OCI-LY3 (cell line): ENCODE data around the gene MTHFR.

Source experiments
- EZH2phosphoT487 ChIP-seq: fragments of 200-600 bp; shearing (Covaris generic); IDR thresholded peaks from 2 replicates; pipeline ENCODE4 v1.6.1; 2018; ENCODE audit warnings: antibody characterized with exemption, mixed run types, low read depth
- TF ChIP-seq, protein P1 (sequence below): fragments of 200-600, 300-600 bp; sonication (generic); IDR thresholded peaks from 2 replicates; pipeline ENCODE4 v1.5.1; 2014; ENCODE audit warnings: antibody characterized with exemption, low read length, low read depth

DNA sequence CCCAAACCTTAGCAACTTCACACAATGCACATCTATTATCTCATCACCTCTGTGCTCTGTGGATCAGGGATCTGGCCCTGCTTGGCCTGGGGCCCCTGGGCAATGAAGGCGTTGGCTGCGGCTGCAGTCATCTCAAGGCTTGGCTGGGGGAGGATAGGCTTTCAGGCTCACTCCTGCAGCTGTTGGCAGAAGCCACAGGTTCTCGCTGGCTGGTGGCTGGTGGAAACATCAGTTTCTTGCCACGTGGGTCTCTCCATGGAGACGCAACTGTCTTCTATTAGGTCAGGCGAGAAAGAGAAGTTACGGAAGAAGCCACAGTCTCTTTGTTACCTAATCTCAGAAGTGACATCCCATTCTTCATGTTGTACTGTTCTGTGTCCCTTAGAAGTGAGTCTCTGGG lies 45.4 kb upstream of the MTHFR start:
- TF ChIP-seq, protein P1, sequence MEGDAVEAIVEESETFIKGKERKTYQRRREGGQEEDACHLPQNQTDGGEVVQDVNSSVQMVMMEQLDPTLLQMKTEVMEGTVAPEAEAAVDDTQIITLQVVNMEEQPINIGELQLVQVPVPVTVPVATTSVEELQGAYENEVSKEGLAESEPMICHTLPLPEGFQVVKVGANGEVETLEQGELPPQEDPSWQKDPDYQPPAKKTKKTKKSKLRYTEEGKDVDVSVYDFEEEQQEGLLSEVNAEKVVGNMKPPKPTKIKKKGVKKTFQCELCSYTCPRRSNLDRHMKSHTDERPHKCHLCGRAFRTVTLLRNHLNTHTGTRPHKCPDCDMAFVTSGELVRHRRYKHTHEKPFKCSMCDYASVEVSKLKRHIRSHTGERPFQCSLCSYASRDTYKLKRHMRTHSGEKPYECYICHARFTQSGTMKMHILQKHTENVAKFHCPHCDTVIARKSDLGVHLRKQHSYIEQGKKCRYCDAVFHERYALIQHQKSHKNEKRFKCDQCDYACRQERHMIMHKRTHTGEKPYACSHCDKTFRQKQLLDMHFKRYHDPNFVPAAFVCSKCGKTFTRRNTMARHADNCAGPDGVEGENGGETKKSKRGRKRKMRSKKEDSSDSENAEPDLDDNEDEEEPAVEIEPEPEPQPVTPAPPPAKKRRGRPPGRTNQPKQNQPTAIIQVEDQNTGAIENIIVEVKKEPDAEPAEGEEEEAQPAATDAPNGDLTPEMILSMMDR: no peak
- TF ChIP-seq EZH2phosphoT487: no peak
